Progenitor cell of endocrine pancreas (in vitro differentiated cells): ENCODE measurements around the gene SMOC2. TPM values are rescaled to one million over a fixed set of nuclear protein-coding genes. Genes with fewer than 3 reads are reported as not detected.
"Not testable (repeated sequence)": the region's sequence is repeated elsewhere in the genome, so short reads cannot be mapped to it uniquely, and the experiment has no call there.

Experiments used
- DNase-seq: peaks from one replicate; pipeline ENCODE4 v3.0.0; 2021; ENCODE audit warnings: low spot score; ENCODE audit not compliant: unreplicated experiment
- H3K27ac Mint-ChIP-seq: 2 replicates; pipeline ENCODE4 v1.8.0; 2021; ENCODE audit warnings: mild to moderate bottlenecking, moderate library complexity, mixed read lengths
- H3K27me3 Mint-ChIP-seq: 2 replicates; pipeline ENCODE4 v1.8.0; 2021; ENCODE audit warnings: mixed read lengths
- H3K36me3 Mint-ChIP-seq: 2 replicates; pipeline ENCODE4 v1.8.0; 2022; ENCODE audit warnings: mixed read lengths; ENCODE audit not compliant: insufficient read depth
- H3K4me1 Mint-ChIP-seq: 2 replicates; pipeline ENCODE4 v1.8.0; 2021; ENCODE audit warnings: low read depth, mixed read lengths
- H3K4me3 Mint-ChIP-seq: 2 replicates; pipeline ENCODE4 v1.8.0; 2021; ENCODE audit warnings: low read depth, mild to moderate bottlenecking, moderate library complexity, mixed read lengths
- H3K9me3 Mint-ChIP-seq: 2 replicates; pipeline ENCODE4 v1.8.0; 2021; ENCODE audit warnings: low read depth, mixed read lengths
- CTCF ChIP-seq: fragments of 200-600 bp; sonication (generic); IDR thresholded peaks from one replicate; pipeline ENCODE4 v1.5.0; 2021; ENCODE audit warnings: antibody characterized with exemption, mild to moderate bottlenecking; ENCODE audit not compliant: unreplicated experiment
- total RNA-seq: library from RNA; stranded (reverse); gene quantifications from 2 replicates; pipeline ENCODE4 v1.2.1, GENCODE V29; 2021

SMOC2 gene
- total RNA-seq, 1 donor from 2014 or later: 5.9 TPM

- H3K27me3 Mint-ChIP-seq: no peaks in the 10 kb centered on the region
- no peak for DNase-seq
- H3K36me3 Mint-ChIP-seq: no peaks in the 10 kb centered on the region
- peak overlapping the region; percentile 86 for H3K27ac Mint-ChIP-seq
- peaks cover 49% of the 10 kb centered on the region for H3K4me1 Mint-ChIP-seq
- no peak for TF ChIP-seq CTCF
- no peak overlapping the region for H3K4me3 Mint-ChIP-seq
- no peaks in the 10 kb centered on the region for H3K9me3 Mint-ChIP-seq
Observed at GRCh38 chr6:168691774-168692173, 250.8 kb downstream of the SMOC2 start.

DNA sequence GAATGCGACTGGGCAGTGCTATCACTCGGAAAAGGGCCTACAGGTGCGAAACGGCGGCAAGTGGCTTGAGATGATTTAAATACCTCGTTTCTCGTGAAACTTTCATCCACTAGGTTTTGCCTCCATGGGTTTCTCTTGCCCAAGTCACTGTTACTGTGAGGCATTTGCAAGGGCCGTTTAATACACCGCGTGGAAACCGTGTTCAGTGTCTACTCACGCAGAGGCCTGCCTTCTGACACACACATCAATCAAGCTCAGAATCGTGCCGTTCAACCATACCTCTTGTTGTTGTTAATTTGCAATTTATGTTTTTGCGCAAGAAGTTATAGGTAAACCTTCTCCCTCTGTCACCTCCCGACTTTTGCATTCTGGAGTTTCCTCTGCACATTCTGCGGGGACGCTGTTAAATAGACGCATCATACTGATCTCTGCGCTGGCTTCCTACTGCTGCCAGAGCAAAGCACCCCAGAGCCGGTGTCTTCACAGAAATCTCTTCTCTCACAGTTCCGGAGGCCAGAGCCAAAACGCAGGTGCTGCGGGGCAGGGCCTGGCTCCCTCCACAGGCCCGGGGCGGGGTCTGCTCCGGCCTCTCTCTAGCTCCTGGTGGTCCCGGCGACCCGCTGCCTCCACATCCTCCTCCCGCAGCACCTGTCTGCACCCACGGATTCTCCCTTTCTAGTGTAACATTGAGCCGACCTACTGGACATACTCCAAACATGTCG is 251.4 kb downstream of the SMOC2 start:
- Mint-ChIP-seq H3K27ac (peak overlapping the region; percentile 86), H3K4me3 (no peak overlapping the region), H3K9me3 (peaks cover 3% of the 10 kb centered on the region), H3K27me3 (no peaks in the 10 kb centered on the region), H3K4me1 (peaks cover 44% of the 10 kb centered on the region), H3K36me3 (no peaks in the 10 kb centered on the region)
- DNase-seq: no peak
- no peak for TF ChIP-seq CTCF

- not testable (repeated sequence) for H3K36me3 Mint-ChIP-seq, H3K27me3 Mint-ChIP-seq, H3K9me3 Mint-ChIP-seq, DNase-seq, H3K4me3 Mint-ChIP-seq, H3K27ac Mint-ChIP-seq
- H3K4me1 Mint-ChIP-seq: peaks cover 39% of the 10 kb centered on the region
Observed at GRCh38 chr6:168692915-168693257, 251.9 kb downstream of the SMOC2 start.

DNA sequence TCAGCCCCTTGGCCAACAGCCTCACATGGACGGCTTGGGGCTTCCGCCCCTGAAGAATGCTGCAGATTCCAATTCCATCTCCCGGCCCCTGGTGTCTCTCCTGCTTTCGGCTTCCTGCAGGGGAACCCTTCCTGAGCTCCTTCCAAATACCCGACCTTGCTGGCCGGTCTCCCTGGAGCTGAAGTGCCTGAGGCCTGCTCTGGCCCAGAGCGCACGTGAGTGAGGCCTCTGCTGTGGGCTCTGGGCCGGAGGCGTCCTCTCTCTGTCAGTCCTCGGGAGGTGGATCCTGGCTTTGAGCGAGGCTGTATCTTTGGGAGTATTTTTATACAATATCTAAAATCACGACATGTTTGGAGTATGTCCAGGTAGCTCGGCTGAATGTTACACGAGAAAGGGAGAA is 253.8 kb downstream of the SMOC2 start:
- not testable (repeated sequence) for H3K9me3 Mint-ChIP-seq, DNase-seq, H3K27ac Mint-ChIP-seq, H3K4me3 Mint-ChIP-seq, H3K36me3 Mint-ChIP-seq, H3K27me3 Mint-ChIP-seq
- peaks cover 22% of the 10 kb centered on the region for H3K4me1 Mint-ChIP-seq

GRCh38 chr6:168695701-168696100 is 254.7 kb downstream of the SMOC2 start:
- Mint-ChIP-seq H3K9me3 (peaks cover 3% of the 10 kb centered on the region), H3K4me3 (no peak overlapping the region), H3K27ac (peak overlapping the region; percentile 84), H3K27me3 (no peaks in the 10 kb centered on the region), H3K4me1 (peaks cover 18% of the 10 kb centered on the region), H3K36me3 (no peaks in the 10 kb centered on the region)
- DNase-seq: no peak
- no peak for TF ChIP-seq CTCF

DNA sequence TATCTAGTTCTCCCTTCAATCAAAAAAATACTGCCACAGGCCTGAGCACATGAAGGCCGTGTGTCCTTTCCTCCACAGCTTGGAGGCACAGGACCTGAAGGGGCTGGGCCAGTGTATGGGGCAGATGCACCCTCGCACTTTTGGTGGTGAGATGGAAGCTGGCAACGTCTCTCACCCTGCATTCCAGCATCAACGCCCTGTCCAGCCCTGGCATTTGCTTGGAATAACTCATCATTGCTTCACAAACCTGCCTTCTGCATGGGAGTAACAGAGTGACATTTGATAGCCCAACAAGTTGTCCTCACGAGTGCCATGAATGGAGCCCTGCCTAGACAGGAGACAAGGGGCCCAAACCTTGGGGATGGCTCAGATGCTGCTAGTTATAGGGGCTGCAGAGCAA is 257.9 kb downstream of the SMOC2 start:
- Mint-ChIP-seq H3K36me3 (no peaks in the 10 kb centered on the region), H3K4me3 (no peak overlapping the region), H3K27me3 (peaks cover 5% of the 10 kb centered on the region), H3K27ac (no peak overlapping the region), H3K4me1 (peaks cover 20% of the 10 kb centered on the region), H3K9me3 (peaks cover 3% of the 10 kb centered on the region)
- DNase-seq: no peak
- TF ChIP-seq CTCF: no peak
